ENCODE data around the gene DDT.
"Not testable (repeated sequence)": the region's sequence is repeated elsewhere in the genome, so short reads cannot be mapped to it uniquely, and the experiment has no call there.

DDT gene

GRCh38 chr22:23961084-23961771 is 13.0 kb downstream of the DDT start, which contains the start of gene GSTT2B:
GSTT2B (minus strand) TSS chr22:23961195; CDS start chr22:23961131, 64 bp downstream.
- not testable (repeated sequence) for H4K20me1 ChIP-seq (ENCODE audit: low read depth, low read length); H3K4me3 ChIP-seq (ENCODE audit: insufficient read depth, low read length, poor library complexity, severe bottlenecking); H3K27me3 ChIP-seq (ENCODE audit: low read length); H3K9me2 ChIP-seq (replicated peaks; ENCODE audit: insufficient read depth, low read length); H3K79me2 ChIP-seq (ENCODE audit: insufficient read depth, low read length); H3K9me3 ChIP-seq (ENCODE audit: insufficient read depth, low read length); H3K4me2 ChIP-seq (ENCODE audit: low read depth, low read length, poor library complexity, severe bottlenecking); H3K9ac ChIP-seq (ENCODE audit: low read length); H3K36me3 ChIP-seq (ENCODE audit: low read length); H3F3A ChIP-seq (ENCODE audit: insufficient read depth); H3K27ac ChIP-seq (ENCODE audit: low read depth, low read length); H2AFZ ChIP-seq (ENCODE audit: low read depth, low read length, severe bottlenecking)

GRCh38 chr22:23956301-23956900 is 17.8 kb downstream of the DDT start:
- not testable (repeated sequence) for H3K9me3 ChIP-seq (ENCODE audit: insufficient read depth, low read length); H3F3A ChIP-seq (ENCODE audit: insufficient read depth); H3K27me3 ChIP-seq (ENCODE audit: low read length); H2AFZ ChIP-seq (ENCODE audit: low read depth, low read length, severe bottlenecking); H3K36me3 ChIP-seq (ENCODE audit: low read length); H3K4me3 ChIP-seq (ENCODE audit: insufficient read depth, low read length, poor library complexity, severe bottlenecking); H3K9me2 ChIP-seq (replicated peaks; ENCODE audit: insufficient read depth, low read length); H3K27ac ChIP-seq (ENCODE audit: low read depth, low read length); H4K20me1 ChIP-seq (ENCODE audit: low read depth, low read length); H3K9ac ChIP-seq (ENCODE audit: low read length); H3K4me2 ChIP-seq (ENCODE audit: low read depth, low read length, poor library complexity, severe bottlenecking); H3K79me2 ChIP-seq (ENCODE audit: insufficient read depth, low read length)
- peak; percentile 51 for TF ChIP-seq CTCF (IDR thresholded peaks at IDR 0.05; ENCODE audit: insufficient read depth, low read length, poor library complexity, severe bottlenecking)

GRCh38 chr22:23955886-23956285 is 18.4 kb downstream of the DDT start:
- not testable (repeated sequence) for H3K36me3 ChIP-seq (ENCODE audit: low read length); H4K20me1 ChIP-seq (ENCODE audit: low read depth, low read length); H3K4me3 ChIP-seq (ENCODE audit: insufficient read depth, low read length, poor library complexity, severe bottlenecking); H2AFZ ChIP-seq (ENCODE audit: low read depth, low read length, severe bottlenecking); H3K79me2 ChIP-seq (ENCODE audit: insufficient read depth, low read length); H3K27ac ChIP-seq (ENCODE audit: low read depth, low read length); H3K9ac ChIP-seq (ENCODE audit: low read length); H3K9me2 ChIP-seq (replicated peaks; ENCODE audit: insufficient read depth, low read length); H3K9me3 ChIP-seq (ENCODE audit: insufficient read depth, low read length); H3K27me3 ChIP-seq (ENCODE audit: low read length); H3F3A ChIP-seq (ENCODE audit: insufficient read depth); H3K4me2 ChIP-seq (ENCODE audit: low read depth, low read length, poor library complexity, severe bottlenecking)

GRCh38 chr22:23954991-23955305 is 19.3 kb downstream of the DDT start:
- not testable (repeated sequence) for H3K9me3 ChIP-seq (ENCODE audit: insufficient read depth, low read length); H2AFZ ChIP-seq (ENCODE audit: low read depth, low read length, severe bottlenecking); H3K79me2 ChIP-seq (ENCODE audit: insufficient read depth, low read length); H3K9me2 ChIP-seq (replicated peaks; ENCODE audit: insufficient read depth, low read length); H3K4me3 ChIP-seq (ENCODE audit: insufficient read depth, low read length, poor library complexity, severe bottlenecking); H3F3A ChIP-seq (ENCODE audit: insufficient read depth); H3K4me2 ChIP-seq (ENCODE audit: low read depth, low read length, poor library complexity, severe bottlenecking); H4K20me1 ChIP-seq (ENCODE audit: low read depth, low read length); H3K9ac ChIP-seq (ENCODE audit: low read length); H3K36me3 ChIP-seq (ENCODE audit: low read length); H3K27ac ChIP-seq (ENCODE audit: low read depth, low read length); H3K27me3 ChIP-seq (ENCODE audit: low read length)

- not testable (repeated sequence) for H3K4me2 ChIP-seq (ENCODE audit: low read depth, low read length, poor library complexity, severe bottlenecking); H3K79me2 ChIP-seq (ENCODE audit: insufficient read depth, low read length); H3K27ac ChIP-seq (ENCODE audit: low read depth, low read length); H3K9me2 ChIP-seq (replicated peaks; ENCODE audit: insufficient read depth, low read length); H3K9ac ChIP-seq (ENCODE audit: low read length); H3K9me3 ChIP-seq (ENCODE audit: insufficient read depth, low read length); H3K36me3 ChIP-seq (ENCODE audit: low read length); H4K20me1 ChIP-seq (ENCODE audit: low read depth, low read length); H3K27me3 ChIP-seq (ENCODE audit: low read length); H3K4me3 ChIP-seq (ENCODE audit: insufficient read depth, low read length, poor library complexity, severe bottlenecking); H3F3A ChIP-seq (ENCODE audit: insufficient read depth); H2AFZ ChIP-seq (ENCODE audit: low read depth, low read length, severe bottlenecking)
These were observed 19.8 kb downstream of the DDT start for GRCh38 chr22:23954193-23954990.

- not testable (repeated sequence) for H3K4me3 ChIP-seq (ENCODE audit: insufficient read depth, low read length, poor library complexity, severe bottlenecking); H3K27ac ChIP-seq (ENCODE audit: low read depth, low read length); H3K9me3 ChIP-seq (ENCODE audit: insufficient read depth, low read length); H3K27me3 ChIP-seq (ENCODE audit: low read length); H3F3A ChIP-seq (ENCODE audit: insufficient read depth); H2AFZ ChIP-seq (ENCODE audit: low read depth, low read length, severe bottlenecking); H3K4me2 ChIP-seq (ENCODE audit: low read depth, low read length, poor library complexity, severe bottlenecking); H3K9me2 ChIP-seq (replicated peaks; ENCODE audit: insufficient read depth, low read length); H4K20me1 ChIP-seq (ENCODE audit: low read depth, low read length); H3K36me3 ChIP-seq (ENCODE audit: low read length); H3K79me2 ChIP-seq (ENCODE audit: insufficient read depth, low read length); H3K9ac ChIP-seq (ENCODE audit: low read length)
These were observed 20.8 kb downstream of the DDT start for GRCh38 chr22:23953485-23953884.

- H3F3A ChIP-seq (ENCODE audit: insufficient read depth); H2AFZ ChIP-seq (ENCODE audit: low read depth, low read length, severe bottlenecking); H3K79me2 ChIP-seq (ENCODE audit: insufficient read depth, low read length); H3K4me3 ChIP-seq (ENCODE audit: insufficient read depth, low read length, poor library complexity, severe bottlenecking); H3K9me2 ChIP-seq (replicated peaks; ENCODE audit: insufficient read depth, low read length); H3K9ac ChIP-seq (ENCODE audit: low read length); H3K9me3 ChIP-seq (ENCODE audit: insufficient read depth, low read length); H3K27ac ChIP-seq (ENCODE audit: low read depth, low read length); H3K36me3 ChIP-seq (ENCODE audit: low read length); H3K4me2 ChIP-seq (ENCODE audit: low read depth, low read length, poor library complexity, severe bottlenecking); H4K20me1 ChIP-seq (ENCODE audit: low read depth, low read length); H3K27me3 ChIP-seq (ENCODE audit: low read length): not testable (repeated sequence)
These were observed 21.3 kb downstream of the DDT start for GRCh38 chr22:23952794-23953405.

All from SU-DHL-6 (cell line).